Activated naive CD8-positive, alpha-beta T cell treated with anti-CD3 and anti-CD28 coated beads for 36 hours (primary cell): ENCODE data around the gene AOC3. TPM values are rescaled to one million over a fixed set of nuclear protein-coding genes. Genes with fewer than 3 reads are reported as not detected.
"Not testable (repeated sequence)": the region's sequence is repeated elsewhere in the genome, so short reads cannot be mapped to it uniquely, and the experiment has no call there.

Source experiments
- DNase-seq: peaks from one replicate; pipeline ENCODE4 v3.0.0; 2021
- H3K27ac Mint-ChIP-seq: one replicate; pipeline ENCODE4 v1.8.0; 2022; ENCODE audit warnings: mild to moderate bottlenecking, moderate library complexity, mixed read lengths
- H3K27me3 Mint-ChIP-seq: one replicate; pipeline ENCODE4 v1.8.0; 2022; ENCODE audit warnings: mild to moderate bottlenecking, mixed read lengths
- H3K36me3 Mint-ChIP-seq: one replicate; pipeline ENCODE4 v1.8.0; 2021; ENCODE audit warnings: mild to moderate bottlenecking, mixed read lengths
- H3K4me1 Mint-ChIP-seq: one replicate; pipeline ENCODE4 v1.8.0; 2021; ENCODE audit warnings: mixed read lengths
- H3K4me3 Mint-ChIP-seq: one replicate; pipeline ENCODE4 v1.8.0; 2022; ENCODE audit warnings: mild to moderate bottlenecking, moderate library complexity, mixed read lengths
- H3K9me3 Mint-ChIP-seq: one replicate; pipeline ENCODE4 v1.8.0; 2022; ENCODE audit warnings: mixed read lengths
- total RNA-seq, 2 experiments: library from RNA; stranded (reverse); gene quantifications; one replicate each; pipeline ENCODE4 v1.2.3, GENCODE V29; 2021

Gene AOC3
- total RNA-seq, 2 experiments from 2014 or later, result 1.2 to 1.5 TPM

DNA sequence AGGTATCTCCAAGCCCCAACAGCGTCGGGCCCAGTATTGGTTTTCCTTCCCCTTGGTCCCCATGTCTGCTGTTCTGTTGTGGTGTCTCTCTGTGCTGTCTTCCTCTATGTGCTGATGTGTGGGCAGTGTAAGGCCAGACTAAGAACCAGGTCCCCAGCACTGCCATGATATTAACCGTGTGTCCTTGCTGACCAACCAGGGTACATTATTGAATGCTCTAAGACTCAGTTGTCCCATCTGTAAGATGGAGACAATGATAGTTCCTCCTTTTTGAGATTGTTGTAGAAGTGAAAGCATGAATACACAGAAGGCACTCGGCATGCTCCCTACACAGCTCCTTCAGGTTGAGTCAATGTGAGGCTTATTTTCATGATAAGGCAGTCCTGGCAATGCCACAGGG is 20.6 kb downstream of the AOC3 start:
- Mint-ChIP-seq H3K4me1 (no peaks in the 10 kb centered on the region), H3K36me3 (no peaks in the 10 kb centered on the region), H3K9me3 (no peaks in the 10 kb centered on the region), H3K4me3 (no peak overlapping the region), H3K27ac (no peak overlapping the region), H3K27me3 (peaks cover 8% of the 10 kb centered on the region)
- no peak for DNase-seq

DNA sequence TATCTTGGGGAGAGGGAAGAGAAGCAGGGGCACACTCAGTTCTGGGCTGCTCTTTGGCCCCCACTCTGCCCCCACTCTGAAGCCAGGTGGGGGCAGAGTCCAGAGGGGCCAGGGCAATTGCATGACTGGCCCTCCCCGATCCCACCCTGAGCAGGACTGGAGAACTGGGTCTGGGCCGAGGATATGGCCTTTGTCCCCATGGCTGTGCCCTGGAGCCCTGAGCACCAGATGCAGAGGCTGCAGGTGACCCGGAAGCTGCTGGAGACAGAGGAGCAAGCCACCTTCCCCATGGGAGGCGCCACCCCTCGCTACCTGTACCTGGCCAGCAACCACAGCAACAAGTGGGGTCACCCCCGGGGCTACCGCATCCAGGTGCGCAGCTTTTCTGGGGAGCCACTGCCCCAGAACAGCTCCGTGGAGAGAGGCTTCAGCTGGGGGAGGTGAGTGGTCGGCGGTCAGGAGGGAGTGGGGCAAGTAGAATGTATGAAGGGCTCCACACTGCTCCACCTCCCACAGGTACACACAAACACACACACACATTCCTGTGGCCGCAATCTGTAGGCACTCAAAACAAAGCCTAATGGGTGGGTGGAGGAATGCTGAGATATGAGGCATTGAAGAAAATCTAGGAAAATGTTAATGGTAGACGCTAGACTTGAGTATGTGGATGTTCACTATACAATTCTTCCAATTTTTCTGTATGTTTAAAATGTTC is 21.4 kb downstream of the AOC3 start:
- no peak overlapping the region for H3K27ac Mint-ChIP-seq
- H3K4me1 Mint-ChIP-seq, result no peaks in the 10 kb centered on the region
- H3K4me3 Mint-ChIP-seq, result no peak overlapping the region
- no peaks in the 10 kb centered on the region for H3K36me3 Mint-ChIP-seq
- no peaks in the 10 kb centered on the region for H3K9me3 Mint-ChIP-seq
- peaks cover 4% of the 10 kb centered on the region for H3K27me3 Mint-ChIP-seq
- no peak for DNase-seq

DNA sequence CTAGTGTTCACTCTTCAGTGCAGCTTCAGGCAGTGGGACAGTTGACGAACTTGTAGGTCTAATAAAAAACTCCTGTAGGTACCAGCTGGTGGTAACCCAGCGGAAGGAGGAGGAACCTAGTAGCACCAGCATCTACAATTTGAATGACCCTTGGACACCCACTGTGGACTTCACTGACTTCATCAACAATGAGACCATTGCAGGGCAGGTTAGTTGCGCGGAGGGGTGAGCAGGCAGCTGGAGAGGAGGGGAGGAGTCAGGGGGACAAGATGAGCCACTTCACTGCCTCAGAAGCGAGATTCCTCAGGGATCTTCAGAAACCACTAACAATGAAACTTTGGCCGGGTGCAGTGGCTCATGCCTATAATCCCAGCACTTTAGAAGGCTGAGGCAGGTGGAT is 22.3 kb downstream of the AOC3 start:
- Mint-ChIP-seq H3K9me3 (no peaks in the 10 kb centered on the region), H3K36me3 (no peaks in the 10 kb centered on the region), H3K27ac (no peak overlapping the region), H3K27me3 (peaks cover 4% of the 10 kb centered on the region), H3K4me3 (no peak overlapping the region), H3K4me1 (no peaks in the 10 kb centered on the region)
- no peak for DNase-seq

DNA sequence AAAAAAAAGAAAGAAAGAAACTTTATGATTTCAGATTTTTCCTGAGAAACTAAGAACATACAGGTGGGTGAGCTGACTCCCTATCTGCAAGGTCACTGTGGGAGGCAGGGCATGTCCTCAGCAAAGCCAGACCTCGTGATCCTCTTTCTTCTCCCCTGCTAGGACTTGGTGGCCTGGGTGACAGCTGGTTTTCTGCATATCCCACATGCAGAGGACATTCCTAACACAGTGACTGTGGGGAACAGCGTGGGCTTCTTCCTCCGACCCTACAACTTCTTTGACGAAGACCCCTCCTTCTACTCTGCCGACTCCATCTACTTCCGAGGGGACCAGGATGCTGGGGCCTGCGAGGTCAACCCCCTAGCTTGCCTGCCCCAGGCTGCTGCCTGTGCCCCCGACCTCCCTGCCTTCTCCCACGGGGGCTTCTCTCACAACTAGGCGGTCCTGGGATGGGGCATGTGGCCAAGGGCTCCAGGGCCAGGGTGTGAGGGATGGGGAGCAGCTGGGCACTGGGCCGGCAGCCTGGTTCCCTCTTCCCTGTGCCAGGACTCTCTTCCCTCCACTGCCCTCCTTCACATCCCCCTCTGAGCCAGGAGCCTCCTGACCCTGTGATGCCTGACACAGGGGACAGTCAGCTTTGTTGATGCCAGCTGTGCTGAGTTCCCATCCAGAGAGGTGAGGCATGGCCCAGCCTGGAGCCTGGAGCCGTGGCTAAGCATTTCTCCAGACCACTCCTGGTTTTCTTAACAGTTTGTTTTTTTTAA is 23.1 kb downstream of the AOC3 start:
- H3K9me3 Mint-ChIP-seq, H3K36me3 Mint-ChIP-seq, H3K4me1 Mint-ChIP-seq, H3K27ac Mint-ChIP-seq, H3K27me3 Mint-ChIP-seq, H3K4me3 Mint-ChIP-seq, DNase-seq: not testable (repeated sequence)

DNA sequence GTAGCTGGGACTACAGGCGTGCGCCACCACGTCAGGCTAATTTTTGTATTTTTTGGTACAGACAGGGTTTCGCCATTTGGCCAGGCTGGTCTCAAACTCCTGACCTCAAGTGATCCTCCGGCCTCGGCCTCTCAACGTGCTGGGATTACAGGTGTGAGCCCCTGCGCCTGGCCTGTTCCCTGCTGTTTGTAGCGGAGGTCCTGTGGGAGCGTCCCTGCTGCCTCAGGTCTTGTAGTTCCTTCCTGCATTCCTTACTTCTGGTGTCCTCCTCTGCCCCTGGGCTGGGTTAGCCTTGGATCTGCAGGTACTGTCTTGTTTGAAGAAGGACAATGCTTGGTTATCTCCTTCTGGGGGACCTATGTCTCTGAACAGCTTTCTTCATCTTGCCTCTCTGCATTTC is 26.0 kb downstream of the AOC3 start:
- no peak overlapping the region for H3K27ac Mint-ChIP-seq
- no peak overlapping the region for H3K4me3 Mint-ChIP-seq
- H3K27me3 Mint-ChIP-seq, result peaks cover 13% of the 10 kb centered on the region
- H3K9me3 Mint-ChIP-seq, result no peaks in the 10 kb centered on the region
- H3K36me3 Mint-ChIP-seq, result no peaks in the 10 kb centered on the region
- DNase-seq, result no peak
- H3K4me1 Mint-ChIP-seq, result no peaks in the 10 kb centered on the region

DNA sequence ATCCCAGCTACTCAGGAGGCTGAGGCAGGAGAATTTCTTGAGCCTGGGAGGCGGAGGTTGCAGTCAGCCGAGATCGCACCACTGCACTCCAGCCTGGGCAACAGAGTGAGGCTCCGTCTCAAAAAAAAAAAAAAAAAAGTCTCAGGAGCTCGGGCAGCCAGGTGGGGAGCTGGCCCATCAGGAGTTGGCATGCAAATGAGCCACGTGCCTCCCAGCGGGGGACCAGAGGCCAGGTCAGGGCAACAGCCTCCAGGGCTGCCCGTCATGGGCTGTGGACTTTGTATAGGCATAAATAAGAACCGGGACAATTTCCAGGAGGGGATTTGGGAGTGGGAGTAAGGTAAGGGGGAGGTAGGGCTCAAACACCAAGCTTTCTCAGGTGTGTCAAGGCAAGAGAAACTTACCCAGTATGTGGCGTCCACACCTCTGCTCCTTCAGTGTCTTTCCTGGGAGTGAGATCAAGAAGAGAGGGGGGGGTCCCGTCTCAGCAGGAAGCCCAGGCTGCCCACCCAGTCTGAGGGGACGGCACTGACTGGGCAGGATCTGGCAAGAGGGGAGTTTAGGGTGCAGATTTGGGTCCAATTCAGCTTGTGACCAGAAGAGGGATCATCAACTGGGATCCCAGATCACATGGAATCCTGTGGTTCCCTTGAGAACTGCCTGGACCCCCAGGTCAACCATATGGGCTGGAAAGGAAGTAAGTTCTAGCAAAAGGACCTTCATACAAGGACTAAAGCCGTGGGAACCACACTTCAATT is 27.3 kb downstream of the AOC3 start:
- H3K36me3 Mint-ChIP-seq, result no peaks in the 10 kb centered on the region
- H3K27me3 Mint-ChIP-seq, result peaks cover 9% of the 10 kb centered on the region
- no peak overlapping the region for H3K4me3 Mint-ChIP-seq
- no peak for DNase-seq
- no peak overlapping the region for H3K27ac Mint-ChIP-seq
- no peaks in the 10 kb centered on the region for H3K9me3 Mint-ChIP-seq
- H3K4me1 Mint-ChIP-seq, result no peaks in the 10 kb centered on the region

DNA sequence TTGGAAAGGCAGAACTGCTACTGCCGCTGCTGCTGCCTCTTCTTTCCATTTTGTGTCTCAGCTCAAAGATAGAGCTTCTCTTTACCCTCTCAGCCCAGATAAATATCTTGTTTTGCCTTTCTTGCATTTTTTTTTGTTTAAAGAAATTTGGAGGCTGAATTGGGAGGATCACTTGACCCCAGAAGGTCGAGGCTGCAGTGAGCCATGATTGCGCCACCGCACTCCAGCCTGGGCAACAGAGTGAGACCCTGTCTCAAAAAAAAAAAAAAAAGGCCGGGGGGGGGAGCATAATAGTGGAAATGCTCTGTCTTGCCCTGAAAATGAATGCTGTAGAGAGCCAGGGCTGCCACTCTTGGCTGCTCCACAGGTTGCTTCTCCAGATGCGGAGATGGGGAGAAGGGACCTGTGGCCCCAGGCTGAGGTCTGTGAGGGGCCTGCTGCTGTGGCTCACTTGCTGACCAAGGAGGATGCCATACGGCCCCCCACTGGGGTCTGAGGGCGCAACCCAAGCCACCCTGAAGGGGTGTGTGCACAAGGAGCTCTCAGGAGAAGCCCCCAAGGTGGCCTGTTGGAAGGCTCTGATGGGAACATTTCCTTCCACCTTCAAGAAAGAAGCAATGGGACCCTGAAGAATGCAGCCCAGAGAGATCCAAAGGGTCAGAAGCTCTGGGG is 28.1 kb downstream of the AOC3 start:
- DNase-seq, result no peak
- Mint-ChIP-seq H3K9me3 (no peaks in the 10 kb centered on the region), H3K27ac (no peak overlapping the region), H3K4me3 (no peak overlapping the region), H3K4me1 (no peaks in the 10 kb centered on the region), H3K36me3 (no peaks in the 10 kb centered on the region), H3K27me3 (peaks cover 9% of the 10 kb centered on the region)

DNA sequence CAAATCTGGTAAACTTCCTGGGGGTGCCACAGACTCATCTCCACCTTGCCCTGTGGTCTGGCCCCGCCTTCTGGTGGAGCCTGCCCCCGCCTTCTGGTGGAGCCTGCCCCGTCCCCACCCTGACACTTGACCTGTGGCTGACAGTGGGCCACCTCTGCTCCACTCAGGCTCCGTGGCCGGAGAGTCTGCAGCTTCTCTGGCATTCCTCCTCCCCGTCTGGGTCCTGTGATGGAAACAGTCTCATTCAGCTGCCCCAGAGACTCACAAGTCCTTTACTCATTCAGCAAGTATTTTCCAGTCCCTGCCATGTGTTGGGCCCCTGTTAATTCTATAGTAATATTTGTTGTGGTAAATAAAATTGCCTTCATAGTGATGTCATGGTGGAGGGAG is 28.6 kb downstream of the AOC3 start:
- no peaks in the 10 kb centered on the region for H3K36me3 Mint-ChIP-seq
- no peak overlapping the region for H3K27ac Mint-ChIP-seq
- no peaks in the 10 kb centered on the region for H3K4me1 Mint-ChIP-seq
- H3K4me3 Mint-ChIP-seq, result no peak overlapping the region
- no peak for DNase-seq
- no peaks in the 10 kb centered on the region for H3K9me3 Mint-ChIP-seq
- peaks cover 9% of the 10 kb centered on the region for H3K27me3 Mint-ChIP-seq

DNA sequence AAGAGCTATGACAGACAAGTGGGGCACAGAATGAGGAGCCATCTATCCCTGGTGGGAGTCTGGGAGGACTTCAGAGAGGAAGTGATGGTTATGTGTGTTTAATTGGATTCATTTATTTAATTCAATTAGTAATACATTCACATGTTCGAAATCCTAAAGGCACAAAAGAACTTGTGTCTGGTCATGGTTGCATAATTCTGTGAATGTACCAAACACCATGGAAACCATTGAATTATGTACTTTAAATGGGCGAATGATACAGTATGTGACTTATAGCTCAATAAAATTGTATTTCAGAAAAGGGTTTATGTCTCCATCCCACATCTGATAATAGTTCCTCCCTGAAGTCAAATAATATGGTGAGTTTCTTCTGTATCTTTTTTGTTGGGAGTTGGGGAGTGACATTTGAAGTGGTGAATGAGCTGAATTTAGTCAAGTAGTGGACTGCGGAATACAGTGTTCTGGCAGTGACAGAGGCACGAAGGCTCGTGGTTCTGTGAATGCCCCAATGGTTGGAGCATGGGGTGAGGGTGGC is 29.8 kb downstream of the AOC3 start:
- Mint-ChIP-seq H3K27me3 (peaks cover 9% of the 10 kb centered on the region), H3K36me3 (no peaks in the 10 kb centered on the region)

DNA sequence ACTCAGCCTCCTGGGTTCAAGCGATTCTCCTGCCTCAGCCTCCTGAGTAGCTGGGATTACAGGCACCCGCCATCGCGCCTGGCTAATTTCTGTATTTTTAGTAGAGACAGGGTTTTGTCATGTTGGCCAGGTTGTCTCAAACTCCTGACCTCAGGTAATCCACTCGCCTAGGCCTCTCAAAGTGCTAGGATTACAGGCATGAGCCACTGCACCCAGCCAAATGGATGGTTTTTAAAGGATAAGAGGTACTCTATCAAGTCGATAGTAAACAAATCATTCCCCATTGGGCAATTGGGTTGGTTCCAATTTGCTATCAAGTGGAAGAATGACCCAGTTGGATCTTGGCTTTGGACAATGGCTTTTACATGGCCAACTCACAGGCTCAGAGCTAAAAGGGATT is 30.7 kb downstream of the AOC3 start:
- not testable (repeated sequence) for H3K36me3 Mint-ChIP-seq, DNase-seq, H3K4me1 Mint-ChIP-seq, H3K9me3 Mint-ChIP-seq, H3K4me3 Mint-ChIP-seq, H3K27ac Mint-ChIP-seq
- peaks cover 14% of the 10 kb centered on the region for H3K27me3 Mint-ChIP-seq

More for the DNA sequence above, 29.8 kb downstream of the AOC3 start:
- no peak for DNase-seq
- H3K9me3 Mint-ChIP-seq, result no peaks in the 10 kb centered on the region
- H3K4me3 Mint-ChIP-seq, result no peak overlapping the region
- no peak overlapping the region for H3K27ac Mint-ChIP-seq
- H3K4me1 Mint-ChIP-seq, result no peaks in the 10 kb centered on the region

DNA sequence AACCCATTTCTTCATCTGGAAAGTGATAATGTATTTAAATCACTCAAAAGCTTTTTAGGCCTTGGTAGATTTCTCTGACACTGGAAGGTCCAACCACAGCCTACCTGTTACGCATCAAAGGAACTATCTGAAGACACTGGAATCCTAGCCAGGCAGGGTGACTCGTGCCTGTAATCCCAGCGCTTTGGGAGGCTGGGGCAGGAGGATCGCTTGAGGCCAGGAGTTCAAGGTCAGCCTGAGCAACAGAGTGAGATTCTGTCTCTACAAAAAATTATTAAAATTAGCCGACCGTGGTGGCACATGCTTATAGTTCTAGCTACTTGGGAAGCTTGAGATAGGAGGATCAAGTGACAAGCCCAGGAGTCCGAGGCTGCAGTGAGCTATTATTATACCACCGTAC is 31.2 kb downstream of the AOC3 start:
- Mint-ChIP-seq H3K27me3 (peaks cover 16% of the 10 kb centered on the region), H3K9me3 (no peaks in the 10 kb centered on the region), H3K4me3 (no peak overlapping the region), H3K27ac (no peak overlapping the region), H3K36me3 (no peaks in the 10 kb centered on the region), H3K4me1 (no peaks in the 10 kb centered on the region)
- DNase-seq, result no peak

DNA sequence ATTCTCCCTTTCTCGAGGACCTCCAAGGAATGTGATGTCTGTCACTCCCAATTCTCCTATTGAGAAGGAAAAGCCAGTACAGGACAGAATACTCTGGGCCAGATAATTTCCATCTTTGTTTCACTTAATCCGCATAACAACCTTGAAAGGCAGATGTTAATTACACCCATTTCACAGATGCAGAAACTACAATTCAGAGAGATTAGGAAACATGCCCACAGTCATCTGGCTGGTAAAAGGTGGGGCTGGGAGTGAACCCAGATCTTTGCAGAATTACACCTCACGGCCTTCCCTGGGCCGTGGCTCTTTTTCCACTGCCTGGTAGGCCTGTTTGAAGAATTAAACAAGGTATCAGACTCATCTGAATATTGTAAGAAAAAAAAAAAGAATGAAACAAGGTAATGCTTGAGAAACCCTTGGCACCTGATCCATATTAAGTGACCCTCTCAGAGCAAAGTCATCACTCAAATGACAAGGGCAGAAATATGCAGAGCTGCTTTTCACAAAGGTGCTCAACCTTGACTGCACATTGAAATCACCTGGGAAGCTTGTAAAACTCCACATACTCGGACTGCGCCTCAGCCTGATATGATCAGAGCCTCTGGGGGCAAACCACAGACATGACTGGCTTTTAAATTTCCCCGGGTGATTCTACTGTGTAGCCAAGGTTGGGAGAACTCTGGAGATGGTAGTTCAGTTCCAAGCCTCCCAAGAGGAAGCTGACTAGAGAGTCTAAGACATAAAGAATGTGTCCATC is 33.0 kb downstream of the AOC3 start:
- no peak for DNase-seq
- Mint-ChIP-seq H3K4me1 (no peaks in the 10 kb centered on the region), H3K9me3 (no peaks in the 10 kb centered on the region), H3K27me3 (peaks cover 12% of the 10 kb centered on the region), H3K36me3 (no peaks in the 10 kb centered on the region), H3K27ac (no peak overlapping the region), H3K4me3 (no peak overlapping the region)

DNA sequence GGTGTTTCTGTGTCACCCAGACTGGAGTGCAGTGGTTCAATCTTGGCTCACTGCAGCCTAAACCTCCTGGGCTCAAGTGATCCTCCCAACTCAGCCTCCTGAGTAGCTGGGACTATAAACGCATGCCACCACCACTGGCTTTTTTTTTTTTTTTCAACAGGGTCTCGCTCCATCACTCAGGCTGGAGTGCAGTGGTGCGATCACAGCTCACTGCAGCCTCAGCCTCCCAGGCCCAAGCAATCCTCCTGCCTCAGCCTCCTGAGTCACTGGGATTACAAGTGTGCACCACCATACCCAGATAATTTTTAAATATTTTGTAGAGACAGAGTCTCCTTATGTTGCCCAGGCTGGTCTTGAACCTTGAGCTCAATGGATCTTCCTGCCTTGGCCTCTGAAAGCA is 34.8 kb downstream of the AOC3 start:
- not testable (repeated sequence) for H3K4me3 Mint-ChIP-seq, H3K27ac Mint-ChIP-seq, H3K36me3 Mint-ChIP-seq, H3K9me3 Mint-ChIP-seq, DNase-seq, H3K4me1 Mint-ChIP-seq, H3K27me3 Mint-ChIP-seq
